ENCODE data around the gene DNM3. TPM values are rescaled to one million over a fixed set of nuclear protein-coding genes. Genes with fewer than 3 reads are reported as not detected.
A peak's percentile ranks its signal among the peaks of the same experiment; 100 is the strongest.

Gene DNM3
- total RNA-seq, 1 donor from 2014 or later, result 15.4 TPM

DNA sequence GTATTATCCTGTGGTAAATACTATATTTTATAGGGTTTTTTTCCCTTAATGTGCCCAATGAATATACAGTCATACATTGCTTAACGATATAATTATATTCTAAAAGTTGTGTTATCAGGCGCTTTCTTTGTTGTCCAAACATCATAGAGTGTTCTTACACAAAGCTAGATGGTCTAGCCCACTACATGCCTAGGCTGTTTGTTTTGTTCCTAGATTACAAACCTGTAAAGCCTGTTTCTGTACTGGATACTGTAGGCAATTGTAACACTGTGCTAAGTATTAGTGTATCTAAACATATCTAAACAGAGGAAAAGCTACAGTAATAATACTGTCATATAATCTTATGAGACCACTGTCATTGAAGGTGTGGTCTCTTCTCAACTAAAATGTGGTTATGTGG, 336.6 kb downstream of the DNM3 start:
- Histone ChIP-seq H3K27ac (no peak overlapping the region), H3K4me3 (no peak overlapping the region), H3K9me3 (no peaks in the 10 kb centered on the region), H3K27me3 (no peaks in the 10 kb centered on the region), H3K4me1 (peaks cover 23% of the 10 kb centered on the region), H3K36me3 (no peaks in the 10 kb centered on the region)
- TF ChIP-seq, protein P1, sequence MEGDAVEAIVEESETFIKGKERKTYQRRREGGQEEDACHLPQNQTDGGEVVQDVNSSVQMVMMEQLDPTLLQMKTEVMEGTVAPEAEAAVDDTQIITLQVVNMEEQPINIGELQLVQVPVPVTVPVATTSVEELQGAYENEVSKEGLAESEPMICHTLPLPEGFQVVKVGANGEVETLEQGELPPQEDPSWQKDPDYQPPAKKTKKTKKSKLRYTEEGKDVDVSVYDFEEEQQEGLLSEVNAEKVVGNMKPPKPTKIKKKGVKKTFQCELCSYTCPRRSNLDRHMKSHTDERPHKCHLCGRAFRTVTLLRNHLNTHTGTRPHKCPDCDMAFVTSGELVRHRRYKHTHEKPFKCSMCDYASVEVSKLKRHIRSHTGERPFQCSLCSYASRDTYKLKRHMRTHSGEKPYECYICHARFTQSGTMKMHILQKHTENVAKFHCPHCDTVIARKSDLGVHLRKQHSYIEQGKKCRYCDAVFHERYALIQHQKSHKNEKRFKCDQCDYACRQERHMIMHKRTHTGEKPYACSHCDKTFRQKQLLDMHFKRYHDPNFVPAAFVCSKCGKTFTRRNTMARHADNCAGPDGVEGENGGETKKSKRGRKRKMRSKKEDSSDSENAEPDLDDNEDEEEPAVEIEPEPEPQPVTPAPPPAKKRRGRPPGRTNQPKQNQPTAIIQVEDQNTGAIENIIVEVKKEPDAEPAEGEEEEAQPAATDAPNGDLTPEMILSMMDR (IDR thresholded peaks at IDR 0.05), result no peak
- DNase-seq (no peak), ATAC-seq (peak; percentile 83)
- intact Hi-C loops (cut with DNase I), result no loop called here

DNA sequence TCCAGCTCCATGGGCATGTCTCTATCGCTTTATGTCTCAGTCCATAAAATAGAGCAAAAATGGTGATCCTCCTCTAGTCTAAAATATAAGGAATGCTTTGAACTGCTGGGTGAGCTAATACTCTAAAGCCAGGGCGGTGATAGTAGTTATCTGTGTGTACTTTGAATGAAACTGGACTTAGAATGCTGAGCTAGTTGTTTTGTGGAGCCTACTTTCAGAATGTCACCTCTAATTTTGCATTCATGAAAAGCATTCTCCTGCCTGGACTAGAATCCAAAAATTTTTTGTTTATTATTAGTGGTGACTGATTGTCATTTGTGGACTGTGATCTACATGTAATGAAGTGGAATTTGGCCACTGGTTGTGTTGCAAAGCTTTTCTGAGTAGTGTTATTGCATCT, 337.6 kb downstream of the DNM3 start:
- Histone ChIP-seq H3K27me3 (no peaks in the 10 kb centered on the region), H3K4me3 (no peak overlapping the region)
- intact Hi-C loops (cut with DNase I), result no loop called here

DNA sequence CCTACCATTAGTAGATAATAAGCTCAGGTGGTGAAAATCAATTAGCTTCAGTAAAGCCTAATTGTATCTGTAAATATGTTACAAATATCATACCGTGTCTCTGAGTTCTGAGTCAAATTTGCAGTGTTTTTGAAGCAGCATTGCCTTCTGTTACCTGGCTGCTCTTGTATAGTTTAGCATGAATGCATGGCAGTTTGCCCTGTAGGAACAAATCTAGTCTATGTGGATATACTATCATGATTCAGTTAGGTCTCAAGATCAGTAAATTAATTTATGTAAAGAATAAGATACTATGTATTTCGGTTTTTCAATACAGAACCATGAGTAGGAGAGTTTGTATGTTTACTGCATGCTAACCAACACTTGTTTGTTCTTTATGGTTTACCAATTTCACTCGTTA, 338.6 kb downstream of the DNM3 start:
- Histone ChIP-seq H3K4me3 (no peak overlapping the region), H3K27ac (peak overlapping the region; percentile 85), H3K4me1 (peaks cover 26% of the 10 kb centered on the region), H3K36me3 (no peaks in the 10 kb centered on the region), H3K27me3 (no peaks in the 10 kb centered on the region), H3K9me3 (no peaks in the 10 kb centered on the region)
- ATAC-seq (no peak), DNase-seq (no peak)
- intact Hi-C loops (cut with DNase I), result no loop called here
- TF ChIP-seq, protein P1 (IDR thresholded peaks at IDR 0.05), result no peak

More for the DNA sequence above, 337.6 kb downstream of the DNM3 start:
- H3K36me3 ChIP-seq, result no peaks in the 10 kb centered on the region
- DNase-seq, result no peak
- no peak overlapping the region for H3K27ac ChIP-seq
- H3K4me1 ChIP-seq, result peaks cover 23% of the 10 kb centered on the region
- TF ChIP-seq, protein P1 (IDR thresholded peaks at IDR 0.05), result no peak
- H3K9me3 ChIP-seq, result no peaks in the 10 kb centered on the region
- ATAC-seq, result no peak

DNA sequence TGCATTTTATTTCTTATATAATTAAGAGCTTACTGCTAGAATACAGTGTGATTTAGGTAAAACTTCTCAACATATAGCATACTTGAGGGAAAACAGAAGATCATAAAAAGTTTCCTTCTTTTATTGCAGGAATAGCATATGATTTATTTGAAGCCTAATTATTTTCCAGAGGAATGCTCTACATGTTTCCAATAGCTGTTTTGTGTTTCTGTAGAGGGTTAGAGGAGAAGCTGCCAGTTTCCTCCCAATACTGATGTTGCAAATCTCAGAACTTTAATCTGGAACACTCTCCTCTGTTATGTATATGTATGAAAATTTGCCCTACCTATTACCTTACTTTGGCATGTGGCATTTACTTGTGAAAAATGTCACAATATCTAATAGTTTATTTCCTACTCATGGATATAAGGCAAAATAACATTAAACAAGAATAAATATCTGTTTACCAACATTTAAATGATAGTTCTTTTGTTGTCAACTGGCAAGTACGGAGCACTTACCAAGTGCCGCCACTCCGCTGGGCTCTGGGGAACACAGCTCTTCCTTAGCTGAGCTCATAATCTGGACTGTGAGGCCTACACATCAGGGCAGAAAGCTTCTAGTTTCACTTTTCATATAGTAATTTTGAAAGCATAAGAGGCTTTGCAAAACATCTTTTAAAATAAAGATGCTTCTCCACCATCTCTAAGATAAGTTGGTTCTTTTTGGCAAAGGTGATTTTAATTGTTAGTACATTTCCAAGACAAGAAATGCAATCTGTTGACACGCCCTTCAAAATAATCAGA, 339.4 kb downstream of the DNM3 start:
- DNase-seq (peak; percentile 59), ATAC-seq (peak; percentile 81)
- peak overlapping the region; percentile 25 for H3K4me3 ChIP-seq
- intact Hi-C loops (cut with DNase I), result no loop called here
- H3K36me3 ChIP-seq, result no peaks in the 10 kb centered on the region
- TF ChIP-seq, protein P1 (IDR thresholded peaks at IDR 0.05), result no peak
- peaks cover 32% of the 10 kb centered on the region for H3K4me1 ChIP-seq
- no peaks in the 10 kb centered on the region for H3K27me3 ChIP-seq
- H3K9me3 ChIP-seq, result no peaks in the 10 kb centered on the region
- peak overlapping the region; percentile 85 for H3K27ac ChIP-seq

DNA sequence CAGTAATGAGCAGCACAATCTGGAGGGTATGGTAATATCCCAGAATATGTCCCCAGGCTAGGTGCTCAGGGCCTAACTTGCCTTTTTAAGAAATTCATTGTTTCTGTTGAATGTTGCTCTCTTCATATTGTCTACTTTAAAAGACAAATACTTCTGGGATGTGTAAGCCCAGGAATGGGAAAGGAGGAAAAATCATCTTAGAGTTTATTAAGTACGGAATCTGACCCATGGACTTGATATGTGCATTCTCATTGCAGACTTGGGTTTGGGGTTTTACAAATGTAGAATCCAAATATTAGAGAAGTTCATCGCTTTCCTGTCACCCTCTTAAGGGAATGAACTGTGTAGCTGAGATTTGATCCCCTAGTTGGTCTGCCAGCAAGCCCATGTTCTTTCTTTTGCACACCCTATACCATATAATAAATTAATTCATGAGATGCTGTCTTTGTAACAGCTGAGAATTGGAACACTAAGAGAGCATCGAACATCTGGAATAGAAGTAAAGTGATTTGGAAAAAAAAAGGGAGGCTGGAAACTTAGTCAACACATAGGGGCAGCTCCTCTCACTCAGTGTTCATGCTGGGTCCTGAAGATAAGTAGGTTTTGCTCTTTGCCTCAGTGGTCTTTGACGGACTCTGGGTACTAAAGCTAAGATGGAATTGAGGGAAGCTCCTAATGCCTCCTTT, 343.4 kb downstream of the DNM3 start:
- intact Hi-C loops (cut with DNase I), result no loop called here
- ATAC-seq, result no peak
- Histone ChIP-seq H3K4me1 (peaks cover 32% of the 10 kb centered on the region), H3K36me3 (no peaks in the 10 kb centered on the region), H3K9me3 (no peaks in the 10 kb centered on the region), H3K27ac (no peak overlapping the region), H3K27me3 (no peaks in the 10 kb centered on the region), H3K4me3 (no peak overlapping the region)
- DNase-seq, result no peak
- TF ChIP-seq, protein P1 (IDR thresholded peaks at IDR 0.05), result no peak

All from upper lobe of right lung (tissue), 1 donor.